Stimulated activated CD8-positive, alpha-beta memory T cell treated with anti-CD3 and anti-CD28 coated beads, Interleukin-2, amount 100 ng/mL, for 1 hour (primary cell): ENCODE data around the gene TBC1D5.
"Not testable (repeated sequence)": the region's sequence is repeated elsewhere in the genome, so short reads cannot be mapped to it uniquely, and the experiment has no call there.

Experiments
- DNase-seq, 2 donors: peaks; one replicate each; pipeline ENCODE4 v3.0.0-alpha.2; 2020; ENCODE audit warnings: low read depth in 2 of 2

Gene TBC1D5

DNA sequence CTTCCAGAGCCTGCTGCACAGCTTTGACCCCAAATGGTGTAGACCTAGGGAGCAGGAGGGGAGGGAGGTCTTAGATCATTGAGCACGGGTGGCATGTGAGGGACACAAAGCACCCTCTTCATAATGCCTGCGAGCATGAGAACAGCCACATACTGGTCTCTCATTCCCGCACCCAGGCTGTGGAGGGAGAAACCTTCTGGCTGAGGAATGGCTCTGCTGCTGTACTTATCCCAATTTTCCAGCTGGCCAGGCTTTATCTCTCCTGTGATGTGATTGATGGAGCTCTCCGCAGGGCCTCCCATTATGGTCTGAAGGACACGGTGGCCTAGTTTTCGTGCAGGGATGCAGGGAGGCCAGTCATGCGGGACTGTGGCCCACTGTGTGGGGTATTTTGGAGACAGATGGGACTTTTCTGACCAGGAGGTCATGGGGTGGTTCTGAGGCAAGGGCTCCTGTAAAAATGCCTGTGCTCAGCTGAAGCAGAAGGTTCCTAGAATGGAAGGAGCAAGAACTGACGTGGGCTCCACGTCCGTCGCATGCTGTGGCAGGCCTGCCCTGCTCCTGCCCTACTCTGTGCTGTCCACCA lies 606.2 kb downstream of the TBC1D5 start:
- no peak for DNase-seq

- no peak for DNase-seq
Measured at GRCh38 chr3:17135696-17136095, 606.7 kb downstream of the TBC1D5 start.

DNA sequence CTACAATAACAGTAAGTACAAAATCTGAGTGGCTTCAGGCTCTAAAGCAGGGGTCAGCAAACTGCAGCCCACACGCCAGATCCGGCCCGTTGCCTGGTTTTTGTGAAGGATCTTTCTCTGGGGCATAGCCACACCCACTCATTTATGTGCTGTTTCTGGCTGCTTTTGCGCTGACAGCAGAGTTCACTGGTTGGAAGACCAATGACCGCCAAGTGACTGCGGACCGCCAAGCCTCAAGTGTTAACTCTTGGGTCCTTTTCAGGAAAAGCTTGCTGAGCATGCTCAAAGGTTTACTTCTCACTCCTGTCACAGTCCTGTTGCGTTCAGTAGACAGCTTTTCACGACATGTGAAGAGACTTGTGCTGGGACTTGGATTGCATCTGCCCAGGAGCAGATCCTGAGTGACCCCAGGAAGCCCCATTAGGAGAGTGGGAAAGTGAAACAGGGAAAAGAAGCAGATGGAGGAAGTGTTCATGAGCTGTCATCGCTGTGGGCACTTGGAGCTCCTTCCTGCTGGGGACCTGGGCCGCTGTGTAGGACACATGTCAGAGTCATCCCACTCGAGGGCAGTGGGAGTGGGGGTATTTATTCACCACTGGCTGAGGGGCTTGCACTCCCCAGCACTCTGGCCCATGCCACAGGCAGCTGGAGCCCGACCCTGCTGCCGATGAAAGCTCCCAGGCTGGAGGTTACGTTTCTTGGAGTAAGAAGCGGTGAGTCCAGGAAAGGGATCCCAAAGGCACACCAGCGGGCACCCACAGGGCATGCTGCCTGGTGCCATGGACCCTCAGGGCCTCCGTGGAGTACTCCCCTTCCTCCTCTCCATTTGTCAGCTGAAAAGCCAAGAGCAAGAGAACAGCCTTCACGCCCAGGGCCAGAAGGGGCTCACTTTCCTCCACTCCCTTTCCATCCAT lies 608.5 kb downstream of the TBC1D5 start:
- no peak for DNase-seq

DNA sequence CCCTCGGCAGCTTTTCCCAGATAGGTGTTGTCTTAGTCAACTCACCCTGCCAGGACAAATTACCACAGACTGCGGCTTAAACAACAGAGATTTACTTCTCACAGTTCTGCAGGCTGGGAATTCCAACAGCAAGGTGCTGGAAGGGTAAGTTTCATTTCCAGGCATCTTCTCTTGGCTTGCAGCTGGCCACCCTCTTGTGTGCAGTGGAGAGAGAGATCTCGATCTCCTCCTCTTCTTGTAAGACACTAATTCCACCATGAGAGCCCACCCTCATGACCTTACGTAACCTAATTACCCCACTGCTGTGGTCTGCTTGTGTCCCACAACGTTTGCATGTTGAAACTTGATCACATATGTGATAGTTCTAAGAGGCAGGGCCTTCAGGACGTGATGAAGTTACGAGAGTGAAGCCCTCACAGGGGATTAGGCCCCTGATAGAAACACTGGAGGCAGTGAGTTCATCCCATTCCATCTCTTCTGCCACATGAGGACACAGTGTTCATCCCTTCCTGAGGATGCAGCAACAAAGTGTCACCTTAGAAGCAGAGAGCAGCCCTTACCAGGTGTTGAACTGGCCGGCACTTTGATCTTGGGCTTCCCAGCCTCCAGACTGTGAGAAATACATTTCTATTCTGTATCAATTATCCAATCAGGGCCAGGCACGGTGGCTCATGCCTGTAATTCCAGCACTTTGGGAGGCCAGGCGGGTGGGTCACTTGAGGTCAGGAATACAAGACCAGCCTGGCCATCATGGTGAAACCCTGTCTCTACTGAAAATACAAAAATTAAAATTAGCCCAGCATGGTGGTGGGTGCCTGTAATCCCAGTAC lies 609.9 kb downstream of the TBC1D5 start:
- no peak for DNase-seq

DNA sequence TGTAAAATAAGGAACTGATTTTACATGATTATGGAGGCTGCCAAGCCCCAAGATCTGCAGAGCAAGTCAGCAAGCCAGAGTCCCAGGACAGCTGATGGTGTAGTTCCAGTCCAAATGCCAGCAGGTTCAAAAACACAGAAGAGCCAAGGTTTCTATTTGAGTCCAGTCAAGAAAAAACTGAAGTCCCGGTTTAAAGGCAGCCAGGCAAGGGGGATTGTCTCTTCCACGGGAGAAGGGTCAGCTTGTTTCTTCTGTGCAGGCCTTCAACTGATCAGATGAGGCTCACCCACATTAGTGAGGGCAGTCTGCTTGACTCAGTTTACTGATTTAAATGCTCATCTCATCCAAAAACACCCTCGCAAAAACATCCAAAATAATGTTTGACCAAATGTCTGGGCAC lies 611.5 kb downstream of the TBC1D5 start:
- no peak for DNase-seq

- no peak for DNase-seq
Measured at GRCh38 chr3:17129556-17129955, 612.9 kb downstream of the TBC1D5 start.

DNA sequence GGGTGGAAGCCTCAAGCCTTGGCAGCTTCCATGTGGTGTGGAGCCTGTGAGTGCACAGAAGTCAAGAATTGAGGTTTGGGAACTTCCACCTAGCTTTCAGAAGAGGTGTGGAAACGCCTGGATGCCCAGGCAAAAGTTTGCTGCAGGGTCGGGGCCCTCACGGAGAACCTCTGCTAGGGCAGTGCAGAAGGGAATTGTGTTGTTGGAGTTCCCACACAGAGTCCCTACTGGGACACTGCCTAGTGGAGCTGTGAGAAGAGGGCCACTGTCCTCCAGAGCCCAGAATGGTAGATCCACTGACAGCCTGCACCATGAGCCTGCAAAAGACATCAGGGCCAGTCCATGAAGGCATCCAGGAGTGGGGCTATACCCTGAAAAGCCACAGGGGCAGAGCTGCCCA lies 613.8 kb downstream of the TBC1D5 start:
- DNase-seq, result not testable (repeated sequence)

DNA sequence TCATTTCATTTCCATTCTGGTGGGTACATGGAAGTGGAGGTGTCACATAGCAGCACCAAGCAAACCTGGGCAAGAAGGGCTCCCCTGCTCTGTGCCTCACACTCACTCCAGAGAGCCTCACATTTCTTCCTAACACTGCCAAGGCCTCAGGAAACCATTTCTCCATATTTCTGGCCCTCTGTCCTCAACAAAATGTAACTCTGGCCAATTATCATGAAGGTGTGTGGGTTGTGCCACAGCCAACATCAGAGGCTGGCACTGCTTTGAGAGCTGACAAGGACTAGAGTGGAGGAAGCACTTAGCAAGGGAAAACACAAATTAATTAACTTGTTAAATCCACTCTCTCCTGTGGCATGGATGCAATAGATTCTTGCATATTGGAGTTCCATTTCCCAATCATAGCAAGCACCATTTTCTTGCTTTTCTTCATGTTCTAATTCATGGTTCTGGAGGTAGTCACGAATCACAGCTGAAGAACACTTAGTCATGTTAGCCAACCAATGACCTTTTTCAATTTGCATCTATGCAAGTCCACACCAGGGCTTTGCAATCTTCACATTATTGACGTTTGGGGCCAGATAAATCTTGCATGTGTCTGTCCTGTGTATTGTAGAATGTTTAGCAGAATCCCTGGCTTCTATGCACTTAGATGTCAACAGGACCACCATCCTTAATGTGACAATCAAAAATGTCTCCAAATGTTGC lies 616.5 kb downstream of the TBC1D5 start:
- no peak for DNase-seq

GRCh38 chr3:17122758-17123157 lies 619.7 kb downstream of the TBC1D5 start:
- DNase-seq, result no peak

DNA sequence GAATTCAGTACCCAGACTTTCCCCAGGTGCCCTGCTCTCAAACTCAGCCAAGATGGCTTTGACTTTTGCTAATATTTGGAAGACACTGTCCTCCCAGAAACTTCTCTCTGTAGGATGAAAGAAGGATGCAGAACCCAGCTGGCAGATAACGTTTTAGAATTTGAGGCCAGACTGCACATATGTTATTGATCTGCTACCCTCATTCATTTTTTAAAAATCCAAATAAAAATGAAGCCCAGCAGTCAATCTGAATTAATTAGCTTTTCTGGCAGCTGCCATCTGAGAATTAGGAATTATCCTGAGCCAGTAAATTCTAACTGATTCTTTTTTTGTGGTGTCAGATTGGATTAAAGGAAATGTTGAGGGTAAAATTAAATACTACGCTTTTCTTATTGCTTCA lies 621.1 kb downstream of the TBC1D5 start:
- DNase-seq, result no peak

DNA sequence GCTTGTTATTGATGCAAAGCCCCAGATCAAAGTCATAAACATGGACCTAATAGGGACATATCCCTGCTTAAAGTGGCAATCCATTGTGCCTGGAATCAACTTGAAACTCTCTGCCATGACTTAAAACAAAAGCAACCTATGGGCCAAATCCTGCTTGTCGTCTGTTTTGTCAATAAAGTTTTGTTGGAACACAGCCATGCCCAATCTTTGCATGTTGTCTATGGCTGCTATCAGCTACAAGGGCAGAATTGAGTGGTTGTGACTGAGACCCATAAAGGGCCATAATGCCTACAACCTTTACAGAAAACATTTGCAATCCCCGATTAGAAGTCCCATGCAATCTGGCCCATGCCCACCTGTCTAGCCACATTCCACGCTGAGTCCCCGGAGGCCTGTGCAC lies 622.3 kb downstream of the TBC1D5 start:
- DNase-seq, result no peak

DNA sequence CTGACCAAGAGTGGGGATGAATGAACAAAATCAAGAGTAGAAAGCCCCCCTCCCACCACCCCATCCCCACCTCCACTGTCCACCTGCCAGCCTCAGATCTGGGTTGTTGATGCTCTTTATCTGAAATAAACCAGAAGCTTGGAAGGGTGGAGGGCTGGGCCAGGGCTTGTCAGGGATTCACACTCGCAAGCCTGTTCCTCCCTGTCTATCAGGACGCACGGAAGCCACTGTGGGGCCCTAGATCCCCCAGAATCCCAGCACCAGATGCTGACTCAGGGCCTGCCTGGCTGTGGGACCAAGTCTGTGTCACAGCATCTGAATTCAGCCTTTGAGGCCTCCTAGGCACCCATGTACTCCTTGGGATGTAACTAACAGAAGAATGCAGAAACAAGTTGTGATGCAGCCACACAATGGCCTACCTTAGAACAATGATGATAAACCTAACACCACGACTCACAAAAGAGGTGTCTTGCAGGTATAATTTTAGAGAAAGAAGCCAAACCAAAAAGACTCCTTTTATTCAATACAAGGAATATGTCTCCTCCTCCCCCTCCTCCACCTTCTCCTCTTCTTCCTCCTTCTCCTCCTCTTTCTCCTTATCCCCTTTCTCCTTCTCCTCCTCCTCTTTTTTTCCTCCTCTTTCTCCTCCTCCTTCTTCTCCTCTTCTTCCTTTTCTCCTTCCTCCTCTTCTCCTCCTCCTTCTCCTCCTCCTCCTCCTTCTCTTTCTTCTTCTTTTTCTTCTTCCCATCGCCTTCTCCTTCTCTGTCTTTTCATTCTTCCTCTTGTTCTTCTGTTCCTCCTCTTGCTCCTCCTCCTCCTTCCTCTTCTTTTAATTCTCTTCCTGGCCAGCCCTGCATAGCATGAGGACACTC lies 623.0 kb downstream of the TBC1D5 start:
- no peak for DNase-seq

GRCh38 chr3:17118771-17119170 lies 623.7 kb downstream of the TBC1D5 start:
- DNase-seq, result no peak

GRCh38 chr3:17116007-17116600 lies 626.3 kb downstream of the TBC1D5 start:
- no peak for DNase-seq

- DNase-seq, result no peak
Measured at GRCh38 chr3:17115186-17115585, 627.2 kb downstream of the TBC1D5 start.

GRCh38 chr3:17111586-17111985 lies 630.8 kb downstream of the TBC1D5 start:
- no peak for DNase-seq

DNA sequence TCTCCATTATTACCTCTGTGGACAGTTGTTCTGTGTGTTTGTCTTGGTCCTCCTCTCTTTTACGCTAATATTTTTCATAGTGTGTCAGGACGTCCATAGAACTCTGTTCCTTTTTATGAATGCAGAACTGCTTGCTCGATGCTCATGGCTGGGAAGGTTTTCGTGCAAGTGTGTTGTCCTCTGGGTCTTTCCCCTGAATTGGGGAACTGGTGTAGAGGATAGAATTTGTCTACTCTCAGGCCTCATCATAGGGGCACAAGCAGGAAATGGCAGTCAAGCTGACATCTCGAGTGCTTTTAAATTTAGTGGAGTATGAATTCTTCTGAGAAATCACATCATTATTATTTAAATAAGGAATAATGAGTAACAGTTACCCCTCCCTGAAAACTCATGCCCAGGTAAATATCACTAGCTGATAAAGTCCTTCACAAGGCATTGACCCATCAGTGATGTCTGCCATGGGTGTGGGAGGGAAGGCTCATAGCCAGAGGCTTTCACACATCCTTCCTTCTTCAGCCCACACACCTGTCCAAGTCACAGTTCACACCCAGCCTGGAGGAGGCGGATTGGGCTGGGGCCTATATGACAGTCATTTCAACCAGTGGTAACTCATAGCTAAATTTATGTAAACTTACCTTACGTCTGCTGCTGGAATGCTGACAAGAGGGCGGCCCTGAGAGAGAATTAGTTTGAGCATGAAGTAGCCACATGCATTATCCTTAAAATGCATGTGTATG lies 631.6 kb downstream of the TBC1D5 start:
- no peak for DNase-seq
